ENCODE results near the gene ULK3.

ULK3 gene

DNA sequence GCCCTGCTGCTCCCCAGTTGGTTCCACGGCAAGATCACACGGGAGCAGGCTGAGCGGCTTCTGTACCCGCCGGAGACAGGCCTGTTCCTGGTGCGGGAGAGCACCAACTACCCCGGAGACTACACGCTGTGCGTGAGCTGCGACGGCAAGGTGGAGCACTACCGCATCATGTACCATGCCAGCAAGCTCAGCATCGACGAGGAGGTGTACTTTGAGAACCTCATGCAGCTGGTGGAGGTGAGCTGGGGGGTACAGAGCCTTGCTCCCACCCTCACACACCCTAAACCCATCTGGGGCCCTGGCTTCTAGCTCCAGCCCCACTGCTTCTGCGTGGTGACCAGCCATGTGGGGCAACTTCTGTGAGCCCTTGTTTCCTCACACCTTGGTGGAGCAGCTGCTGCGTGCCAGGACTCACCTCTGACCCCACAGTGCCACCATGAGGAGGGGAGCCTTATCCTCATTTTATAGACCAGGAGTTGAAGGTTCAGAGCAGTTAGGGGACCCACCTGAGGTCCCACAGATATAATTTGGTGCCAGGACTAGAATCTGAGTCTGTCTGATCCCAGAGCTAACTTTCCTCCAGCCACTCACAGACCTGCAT, 43.6 kb downstream of the ULK3 start:
- H3K4me3 ChIP-seq (ENCODE audit: low read depth, low read length), result no peak overlapping the region
- DNase-seq, result no peak
- TF ChIP-seq, protein P1, sequence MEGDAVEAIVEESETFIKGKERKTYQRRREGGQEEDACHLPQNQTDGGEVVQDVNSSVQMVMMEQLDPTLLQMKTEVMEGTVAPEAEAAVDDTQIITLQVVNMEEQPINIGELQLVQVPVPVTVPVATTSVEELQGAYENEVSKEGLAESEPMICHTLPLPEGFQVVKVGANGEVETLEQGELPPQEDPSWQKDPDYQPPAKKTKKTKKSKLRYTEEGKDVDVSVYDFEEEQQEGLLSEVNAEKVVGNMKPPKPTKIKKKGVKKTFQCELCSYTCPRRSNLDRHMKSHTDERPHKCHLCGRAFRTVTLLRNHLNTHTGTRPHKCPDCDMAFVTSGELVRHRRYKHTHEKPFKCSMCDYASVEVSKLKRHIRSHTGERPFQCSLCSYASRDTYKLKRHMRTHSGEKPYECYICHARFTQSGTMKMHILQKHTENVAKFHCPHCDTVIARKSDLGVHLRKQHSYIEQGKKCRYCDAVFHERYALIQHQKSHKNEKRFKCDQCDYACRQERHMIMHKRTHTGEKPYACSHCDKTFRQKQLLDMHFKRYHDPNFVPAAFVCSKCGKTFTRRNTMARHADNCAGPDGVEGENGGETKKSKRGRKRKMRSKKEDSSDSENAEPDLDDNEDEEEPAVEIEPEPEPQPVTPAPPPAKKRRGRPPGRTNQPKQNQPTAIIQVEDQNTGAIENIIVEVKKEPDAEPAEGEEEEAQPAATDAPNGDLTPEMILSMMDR (IDR thresholded peaks at IDR 0.05; ENCODE audit: low read depth, low read length), result no peak
- no peaks in the 10 kb centered on the region for H3K4me1 ChIP-seq
- H3K36me3 ChIP-seq, result peaks cover 62% of the 10 kb centered on the region
- no peaks in the 10 kb centered on the region for H3K9me3 ChIP-seq
- H3K27me3 ChIP-seq, result no peaks in the 10 kb centered on the region

DNA sequence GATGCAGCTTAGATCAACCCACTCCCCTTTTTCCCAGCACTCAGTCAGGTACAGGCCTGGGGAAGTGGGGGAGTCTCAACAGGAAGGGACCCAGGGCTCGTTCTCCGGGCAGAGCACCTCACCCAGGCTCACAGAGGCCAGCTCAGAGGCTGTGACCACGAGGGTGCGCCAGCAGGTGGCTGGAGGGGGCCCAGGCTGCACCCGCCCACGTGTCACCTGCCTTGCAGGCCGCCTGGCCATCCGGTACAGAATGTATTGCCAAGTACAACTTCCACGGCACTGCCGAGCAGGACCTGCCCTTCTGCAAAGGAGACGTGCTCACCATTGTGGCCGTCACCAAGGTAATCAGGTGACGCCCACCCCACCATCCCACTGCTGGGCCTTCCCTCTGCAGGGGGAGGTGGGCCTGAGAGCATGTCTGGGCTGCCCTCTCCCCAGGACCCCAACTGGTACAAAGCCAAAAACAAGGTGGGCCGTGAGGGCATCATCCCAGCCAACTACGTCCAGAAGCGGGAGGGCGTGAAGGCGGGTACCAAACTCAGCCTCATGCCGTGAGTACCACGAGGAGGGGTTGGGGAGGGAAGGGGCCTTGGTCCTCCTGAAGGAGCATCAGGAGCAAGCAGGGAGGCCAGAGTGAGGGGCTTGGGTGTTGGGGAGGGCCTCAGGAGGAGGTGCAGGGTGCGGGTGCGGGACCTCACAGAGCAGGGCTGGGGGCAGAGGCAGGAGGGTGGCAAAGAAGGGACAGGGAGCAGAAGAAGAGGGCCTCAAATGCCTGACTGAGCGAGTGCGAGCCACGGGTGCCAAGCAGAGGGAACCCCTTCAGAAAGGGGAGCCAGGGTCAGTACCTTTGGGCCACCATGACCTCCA, 44.3 kb downstream of the ULK3 start:
- H3K4me1 ChIP-seq, result no peaks in the 10 kb centered on the region
- no peak for DNase-seq
- no peak overlapping the region for H3K4me3 ChIP-seq (ENCODE audit: low read depth, low read length)
- TF ChIP-seq, protein P1 (IDR thresholded peaks at IDR 0.05; ENCODE audit: low read depth, low read length), result 0 out of 2 replicates have a peak, but pooled peaks have one; percentile 5
- H3K9me3 ChIP-seq, result no peaks in the 10 kb centered on the region
- H3K27me3 ChIP-seq, result no peaks in the 10 kb centered on the region
- H3K36me3 ChIP-seq, result peaks cover 54% of the 10 kb centered on the region

DNA sequence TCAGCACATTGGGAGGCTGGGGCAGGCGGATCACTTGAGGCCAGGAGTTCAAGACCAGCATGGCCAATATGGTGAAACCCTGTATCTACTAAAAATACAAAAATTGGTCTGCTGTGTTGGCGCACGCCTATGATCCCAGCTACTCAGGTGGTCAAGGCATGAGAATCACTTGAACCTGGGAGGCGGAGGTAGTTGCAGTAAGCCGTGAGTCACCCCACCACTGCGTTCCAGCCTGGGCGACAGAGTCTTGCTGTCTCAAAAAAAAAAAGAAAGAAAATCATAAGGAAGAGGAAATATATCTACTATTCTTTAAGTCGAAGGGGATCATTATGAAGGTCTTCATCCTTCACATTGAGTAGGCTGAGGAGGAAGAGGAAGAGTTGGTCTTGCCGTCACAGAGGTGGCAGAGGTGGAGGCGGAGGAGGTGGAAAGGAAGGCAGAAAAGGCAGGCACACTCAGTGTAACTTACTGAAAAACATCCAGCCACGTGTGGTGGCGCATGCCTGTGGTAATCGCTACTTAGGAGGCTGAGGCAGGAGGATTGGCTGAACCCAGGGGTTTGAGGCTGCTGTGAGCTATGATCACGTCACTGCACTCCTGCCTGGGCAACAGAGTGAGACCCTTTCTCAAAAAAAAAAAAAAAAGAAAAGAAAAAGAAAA, 46.9 kb downstream of the ULK3 start:
- no peaks in the 10 kb centered on the region for H3K27me3 ChIP-seq
- peaks cover 29% of the 10 kb centered on the region for H3K36me3 ChIP-seq
- H3K9me3 ChIP-seq, result no peaks in the 10 kb centered on the region
- TF ChIP-seq, protein P1 (IDR thresholded peaks at IDR 0.05; ENCODE audit: low read depth, low read length), result no peak
- H3K4me1 ChIP-seq, result no peaks in the 10 kb centered on the region
- no peak overlapping the region for H3K4me3 ChIP-seq (ENCODE audit: low read depth, low read length)
- no peak for DNase-seq

DNA sequence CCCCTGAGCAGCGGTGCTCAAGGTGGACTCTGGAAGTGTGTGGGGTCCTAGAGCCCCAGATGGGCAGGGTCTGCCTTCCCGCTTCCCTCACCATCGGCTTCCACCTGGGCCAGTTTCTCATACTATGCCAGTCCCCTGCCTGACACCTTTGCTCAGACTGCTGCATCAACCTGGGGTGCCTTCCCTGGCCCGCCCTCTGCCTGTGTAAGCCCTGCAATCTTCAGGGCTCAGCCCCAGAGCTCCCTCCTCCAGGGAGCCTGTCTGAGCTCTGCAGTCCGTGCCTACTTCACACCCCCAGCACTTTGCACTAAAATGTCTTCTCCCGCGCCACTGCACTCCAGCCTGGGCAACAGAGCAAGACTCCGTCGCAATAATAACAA, 48.0 kb downstream of the ULK3 start:
- Histone ChIP-seq H3K4me3 (ENCODE audit: low read depth, low read length) (no peak overlapping the region), H3K4me1 (peaks cover 8% of the 10 kb centered on the region), H3K36me3 (peaks cover 22% of the 10 kb centered on the region), H3K27me3 (no peaks in the 10 kb centered on the region), H3K9me3 (no peaks in the 10 kb centered on the region)
- no peak for DNase-seq
- TF ChIP-seq, protein P1 (IDR thresholded peaks at IDR 0.05; ENCODE audit: low read depth, low read length), result no peak

DNA sequence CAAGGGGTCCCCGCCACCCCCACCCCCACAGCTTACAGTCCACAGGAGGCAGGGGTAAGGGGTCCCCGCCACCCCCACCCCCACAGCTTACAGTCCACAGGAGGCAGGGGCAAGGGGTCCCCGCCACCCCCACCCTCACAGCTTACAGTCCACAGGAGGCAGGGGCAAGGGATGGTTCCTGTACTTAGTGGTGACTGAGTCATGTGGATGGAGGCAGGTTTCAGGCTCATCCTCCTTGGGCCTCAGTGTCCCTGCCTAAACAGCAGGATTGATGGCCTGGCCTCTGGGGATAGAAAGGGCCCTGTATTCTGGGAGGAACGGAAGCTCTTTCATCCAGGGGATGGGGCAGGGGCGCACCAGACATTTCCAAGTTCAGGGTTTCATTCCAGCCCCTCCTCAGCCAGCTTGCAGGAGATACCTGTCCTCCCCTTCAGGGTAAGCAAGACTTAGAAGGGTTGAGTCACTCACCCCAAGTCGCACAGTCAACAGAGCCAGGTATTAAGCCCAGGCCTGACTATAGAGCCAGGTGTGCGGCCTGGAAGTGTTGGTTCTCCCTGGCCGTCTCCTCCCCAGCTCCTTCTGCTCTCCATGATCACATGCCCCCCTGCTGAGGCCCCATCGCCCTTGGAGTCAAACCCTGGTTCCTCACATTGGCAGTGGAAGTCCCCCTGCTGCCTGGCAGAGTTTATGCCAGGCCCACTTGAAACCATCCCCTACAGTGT, 48.5 kb downstream of the ULK3 start:
- TF ChIP-seq, protein P1 (IDR thresholded peaks at IDR 0.05; ENCODE audit: low read depth, low read length), result no peak
- DNase-seq, result no peak
- H3K9me3 ChIP-seq, result no peaks in the 10 kb centered on the region
- peaks cover 17% of the 10 kb centered on the region for H3K36me3 ChIP-seq
- H3K4me3 ChIP-seq (ENCODE audit: low read depth, low read length), result no peak overlapping the region
- H3K4me1 ChIP-seq, result peaks cover 13% of the 10 kb centered on the region
- H3K27me3 ChIP-seq, result no peaks in the 10 kb centered on the region
